ENCODE results near the gene KPNA2. TPM values are rescaled to one million over a fixed set of nuclear protein-coding genes. Genes with fewer than 3 reads are reported as not detected.
"Not testable (repeated sequence)": the region's sequence is repeated elsewhere in the genome, so short reads cannot be mapped to it uniquely, and the experiment has no call there.

The KPNA2 gene
- total RNA-seq, 1 experiment from 2014 or later, result 388 TPM

DNA sequence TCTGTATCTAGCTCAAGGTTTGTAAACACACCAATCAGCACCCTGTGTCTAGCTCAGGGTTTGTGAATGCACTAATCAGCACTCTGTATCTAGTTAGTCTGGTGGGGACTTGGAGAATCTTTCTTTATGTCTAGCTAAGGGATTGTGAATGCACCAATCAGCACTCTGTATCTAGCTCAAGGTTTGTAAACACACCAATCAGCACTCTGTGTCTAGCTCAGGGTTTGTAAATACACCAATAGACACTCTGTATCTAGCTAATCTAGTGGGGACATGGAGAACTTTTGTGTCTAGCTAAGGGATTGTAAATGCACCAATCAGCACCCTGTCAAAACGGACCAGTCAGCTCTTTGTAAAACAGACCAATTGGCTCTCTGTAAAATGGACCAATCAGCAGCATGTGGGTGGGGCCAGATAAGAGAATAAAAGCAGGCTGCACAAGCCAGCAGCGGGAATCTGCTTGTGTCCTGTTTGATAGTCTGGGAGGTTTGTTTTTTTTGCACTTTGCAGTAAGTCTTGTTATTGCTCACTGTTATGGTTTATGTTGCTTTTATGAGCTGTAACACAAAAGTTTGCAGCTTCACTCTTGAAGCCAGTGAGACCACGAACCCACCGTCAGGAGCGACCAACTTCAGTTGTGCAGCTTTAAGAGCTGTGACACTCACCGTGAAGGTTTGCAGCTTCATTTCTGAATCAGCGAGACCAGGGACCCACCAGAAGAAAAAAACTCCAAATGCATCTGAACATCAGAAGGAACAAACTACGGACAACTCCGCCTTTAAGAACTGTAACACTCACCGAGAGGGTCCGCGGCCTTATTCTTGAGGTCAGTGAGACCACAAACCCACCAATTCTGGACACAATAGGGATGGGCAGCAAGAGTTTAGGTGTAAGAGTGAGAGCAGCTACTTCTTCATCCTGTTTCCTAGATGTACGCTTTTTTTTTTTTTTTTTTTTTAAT is 46.0 kb downstream of the KPNA2 start:
- in situ Hi-C loops (cut with HindIII; ENCODE audit: low pct_unique_long_range_greater_than_20kb, low sequenced_read_pairs); DNase-seq (ENCODE audit: low read depth, low spot score): not testable (repeated sequence)

DNA sequence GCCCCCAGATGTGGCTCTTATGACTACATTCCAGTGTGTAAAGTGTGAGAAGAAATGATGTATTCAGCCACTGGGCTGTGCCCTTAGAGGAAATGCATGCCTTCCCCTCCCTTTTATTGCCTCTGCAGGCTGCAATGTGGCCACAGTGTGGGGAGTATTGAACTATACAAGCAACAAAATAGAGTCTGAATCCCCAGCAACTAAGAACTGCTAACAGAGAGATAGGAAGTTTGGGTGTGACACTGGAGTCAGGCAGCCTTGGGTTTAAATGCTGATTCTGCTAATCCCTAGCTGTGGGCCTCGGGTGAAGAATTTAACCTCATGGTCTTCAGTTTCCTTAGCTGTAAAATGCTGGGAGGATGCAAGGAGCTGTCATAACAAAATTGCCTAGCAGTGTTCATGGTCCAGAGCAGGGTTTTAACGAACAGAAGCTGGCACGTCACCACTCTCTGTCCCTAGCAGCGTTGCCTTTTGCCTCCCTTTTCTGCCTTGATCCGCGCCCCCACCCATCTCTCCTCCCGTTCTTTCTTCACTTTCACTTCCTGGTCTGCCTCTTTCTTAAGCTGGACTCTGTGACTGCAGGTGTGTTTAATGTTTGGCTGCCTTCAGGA is 50.3 kb downstream of the KPNA2 start:
- in situ Hi-C loops (cut with HindIII; ENCODE audit: low pct_unique_long_range_greater_than_20kb, low sequenced_read_pairs), result no loop called here
- DNase-seq (ENCODE audit: low read depth, low spot score), result no peak

DNA sequence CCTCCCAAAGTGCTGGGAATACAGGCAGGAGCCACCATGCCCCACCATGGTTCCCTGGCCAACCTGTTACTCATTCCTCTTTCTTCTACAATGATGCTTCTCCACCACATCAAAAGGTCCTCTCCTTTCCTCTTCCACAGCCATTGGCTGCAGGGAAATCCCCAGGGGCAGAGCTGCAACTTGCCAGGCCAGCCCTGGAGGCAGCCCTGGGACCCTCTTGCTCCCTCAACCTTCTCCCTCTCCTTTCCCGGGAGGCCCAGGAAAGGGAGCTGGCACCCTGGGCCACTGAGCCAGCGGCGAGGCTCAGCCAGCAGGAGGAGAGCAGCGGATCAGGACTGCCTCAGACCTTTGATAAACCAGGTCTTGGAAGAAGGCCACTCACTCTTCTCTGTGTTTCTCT is 51.1 kb downstream of the KPNA2 start:
- DNase-seq (ENCODE audit: low read depth, low spot score); in situ Hi-C loops (cut with HindIII; ENCODE audit: low pct_unique_long_range_greater_than_20kb, low sequenced_read_pairs): not testable (repeated sequence)

DNA sequence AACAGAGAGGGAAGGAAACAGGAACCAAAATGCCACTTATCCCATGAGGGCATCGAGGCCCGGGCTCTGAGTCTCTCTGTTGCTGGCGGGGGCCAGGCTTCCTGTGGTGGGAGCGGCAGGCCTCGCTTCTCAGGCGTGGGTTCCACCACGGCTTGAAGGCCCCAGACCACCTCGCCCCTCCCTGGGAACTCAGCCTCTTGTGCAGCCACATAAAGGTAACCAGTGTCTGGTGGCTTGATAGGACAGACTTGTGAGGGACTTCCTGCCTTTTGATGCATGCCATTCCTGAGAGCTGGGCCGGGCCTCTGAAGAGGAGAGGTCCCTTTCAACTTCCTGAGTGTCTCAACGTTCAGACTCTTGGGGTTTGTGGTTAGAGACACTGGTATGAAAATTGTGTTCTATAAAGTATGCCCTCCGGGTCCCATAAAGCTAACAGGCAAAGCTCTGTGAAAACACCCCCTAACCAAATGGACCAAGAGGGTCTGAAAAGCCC is 51.6 kb downstream of the KPNA2 start:
- in situ Hi-C loops (cut with HindIII; ENCODE audit: low pct_unique_long_range_greater_than_20kb, low sequenced_read_pairs); DNase-seq (ENCODE audit: low read depth, low spot score): not testable (repeated sequence)

DNA sequence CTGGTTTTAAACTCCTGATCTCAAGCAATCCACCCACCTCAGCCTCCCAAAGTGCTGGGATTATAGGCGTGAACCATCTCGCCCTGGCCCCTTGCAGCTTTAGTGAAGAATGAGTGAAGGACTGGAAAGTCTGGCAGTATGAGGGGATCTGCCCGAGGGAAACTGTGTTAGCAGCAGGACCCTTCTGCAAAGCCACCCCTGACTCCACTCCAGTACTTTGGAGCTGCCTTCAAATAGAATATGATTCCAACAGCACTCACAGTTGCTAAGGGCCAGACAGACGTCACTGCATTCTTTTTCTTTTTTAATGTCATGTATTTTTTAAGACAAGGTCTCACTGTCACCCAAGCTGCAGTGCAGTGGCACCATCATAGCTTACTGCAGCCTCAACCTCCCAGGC is 52.3 kb downstream of the KPNA2 start:
- in situ Hi-C loops (cut with HindIII; ENCODE audit: low pct_unique_long_range_greater_than_20kb, low sequenced_read_pairs), result no loop called here
- DNase-seq (ENCODE audit: low read depth, low spot score), result no peak

DNA sequence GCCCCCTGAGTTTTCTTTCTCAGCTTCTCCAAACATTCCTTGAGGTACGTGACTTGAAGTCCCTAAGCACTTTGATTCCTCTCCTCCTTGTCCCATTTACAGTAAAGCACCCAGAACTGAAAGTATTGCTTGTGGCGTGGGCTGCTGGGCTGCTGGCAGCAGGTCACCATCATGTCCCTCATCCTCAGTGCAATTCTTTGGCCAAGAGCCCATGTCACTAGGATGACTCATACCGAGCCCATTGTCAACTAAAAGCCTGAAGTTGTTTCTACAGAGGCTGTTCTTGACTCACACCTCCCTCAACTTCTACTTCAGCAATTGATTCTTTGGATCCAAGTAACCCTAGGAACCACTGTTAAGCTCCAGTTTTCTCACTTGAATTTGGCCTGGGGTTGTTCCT is 54.3 kb downstream of the KPNA2 start:
- in situ Hi-C loops (cut with HindIII; ENCODE audit: low pct_unique_long_range_greater_than_20kb, low sequenced_read_pairs), result no loop called here
- peak; percentile 50 for DNase-seq (ENCODE audit: low read depth, low spot score)

DNA sequence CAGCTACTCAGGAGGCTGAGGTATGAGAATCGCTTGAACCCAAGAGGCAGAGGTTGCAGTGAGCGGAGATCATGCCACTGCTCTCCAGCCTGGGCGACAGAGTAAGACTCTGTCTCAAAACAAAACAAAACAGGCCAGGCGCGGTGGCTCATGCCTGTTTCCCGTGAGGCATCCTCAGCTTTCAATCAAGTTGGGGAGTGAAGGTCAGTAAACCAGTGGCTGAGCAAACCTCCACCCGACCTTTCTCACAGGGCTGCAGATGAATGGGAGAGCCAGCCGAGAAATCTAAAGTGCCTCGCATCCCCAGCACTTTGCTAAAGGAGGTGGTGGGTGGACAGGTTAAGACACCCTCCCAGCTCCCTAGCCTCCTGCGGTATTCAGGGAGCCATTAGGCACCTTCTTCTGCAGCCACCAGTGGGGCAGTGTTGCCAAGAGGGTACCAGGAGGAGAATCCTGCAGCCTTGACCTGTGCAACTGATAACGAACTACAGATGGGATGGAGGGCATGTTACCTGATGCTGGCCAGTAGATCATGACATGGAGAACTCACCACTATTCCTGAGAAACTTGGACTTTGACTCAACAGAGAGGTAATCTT is 59.0 kb downstream of the KPNA2 start:
- DNase-seq (ENCODE audit: low read depth, low spot score), result no peak
- in situ Hi-C loops (cut with HindIII; ENCODE audit: low pct_unique_long_range_greater_than_20kb, low sequenced_read_pairs), result no loop called here

DNA sequence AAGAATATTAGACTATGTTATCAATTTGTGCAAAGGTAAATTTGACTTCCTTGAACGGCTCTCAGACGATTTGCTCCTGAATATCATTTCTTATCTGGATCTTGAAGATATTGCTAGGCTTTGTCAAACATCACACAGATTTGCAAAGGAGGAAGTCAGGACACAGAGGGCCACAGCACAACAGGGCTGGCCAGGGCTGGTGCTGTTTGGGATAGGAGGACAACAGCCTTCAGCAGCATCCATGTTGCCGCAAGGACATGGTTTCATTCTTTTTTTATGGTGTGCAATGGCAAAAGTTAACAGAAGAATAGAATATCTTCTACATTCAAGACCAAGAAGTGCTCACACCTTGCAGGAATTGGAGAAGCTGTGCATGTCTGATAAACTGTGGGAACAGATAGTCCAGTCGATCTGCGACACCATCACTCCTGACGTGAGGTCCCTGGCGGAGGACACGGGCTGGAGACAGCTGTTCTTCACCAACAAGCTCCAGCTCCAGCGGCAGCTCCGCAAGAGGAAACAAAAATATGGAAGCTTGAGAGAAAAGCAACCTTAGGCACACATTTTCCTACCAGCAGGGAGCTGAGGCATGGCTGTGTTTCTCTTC is 59.8 kb downstream of the KPNA2 start:
- in situ Hi-C loops (cut with HindIII; ENCODE audit: low pct_unique_long_range_greater_than_20kb, low sequenced_read_pairs), result no loop called here

DNA sequence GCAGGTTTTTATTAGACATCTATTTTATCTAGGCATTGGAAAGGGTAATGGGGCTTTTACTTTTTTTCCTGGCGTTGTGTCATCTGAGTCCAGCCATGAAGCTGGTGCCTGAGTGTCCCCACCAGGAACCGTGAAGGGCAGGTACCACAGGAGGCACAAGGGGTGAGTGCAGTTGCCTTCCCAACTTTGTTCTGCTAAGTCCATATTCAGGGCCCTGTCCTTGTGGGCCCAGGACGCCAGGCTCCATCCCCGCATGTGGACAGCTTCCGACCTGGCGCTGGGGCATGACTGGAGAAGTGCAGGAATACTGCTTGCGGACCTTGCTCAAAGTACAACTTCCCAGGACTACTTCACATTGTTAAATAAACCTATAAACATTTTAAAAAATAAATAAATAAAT is 60.6 kb downstream of the KPNA2 start:
- in situ Hi-C loops (cut with HindIII; ENCODE audit: low pct_unique_long_range_greater_than_20kb, low sequenced_read_pairs), result no loop called here

More for the DNA sequence above, 59.8 kb downstream of the KPNA2 start:
- no peak for DNase-seq (ENCODE audit: low read depth, low spot score)

More for the DNA sequence above, 60.6 kb downstream of the KPNA2 start:
- DNase-seq (ENCODE audit: low read depth, low spot score), result no peak

Other genes starting within 250 kb of the KPNA2 start
- 60.4 and 64.2 TPM in 2 replicates for gene BPTF, start 210.2 kb upstream of the KPNA2 start, total RNA-seq (2014; rRNA removed; shearing (Covaris generic))
- gene C17orf58, start 39.3 kb upstream of the KPNA2 start, total RNA-seq (2014; rRNA removed; shearing (Covaris generic)), result 55.7 and 68.4 TPM in 2 replicates
- gene AMZ2, start 212.3 kb downstream of the KPNA2 start, total RNA-seq (2014; rRNA removed; shearing (Covaris generic)), result 221 and 235 TPM in 2 replicates